Measurements from ENCODE around the gene PHF2.

GRCh38 chr9:93585259-93585658, 8.9 kb downstream of the PHF2 start:
- TF ChIP-seq, protein P1, sequence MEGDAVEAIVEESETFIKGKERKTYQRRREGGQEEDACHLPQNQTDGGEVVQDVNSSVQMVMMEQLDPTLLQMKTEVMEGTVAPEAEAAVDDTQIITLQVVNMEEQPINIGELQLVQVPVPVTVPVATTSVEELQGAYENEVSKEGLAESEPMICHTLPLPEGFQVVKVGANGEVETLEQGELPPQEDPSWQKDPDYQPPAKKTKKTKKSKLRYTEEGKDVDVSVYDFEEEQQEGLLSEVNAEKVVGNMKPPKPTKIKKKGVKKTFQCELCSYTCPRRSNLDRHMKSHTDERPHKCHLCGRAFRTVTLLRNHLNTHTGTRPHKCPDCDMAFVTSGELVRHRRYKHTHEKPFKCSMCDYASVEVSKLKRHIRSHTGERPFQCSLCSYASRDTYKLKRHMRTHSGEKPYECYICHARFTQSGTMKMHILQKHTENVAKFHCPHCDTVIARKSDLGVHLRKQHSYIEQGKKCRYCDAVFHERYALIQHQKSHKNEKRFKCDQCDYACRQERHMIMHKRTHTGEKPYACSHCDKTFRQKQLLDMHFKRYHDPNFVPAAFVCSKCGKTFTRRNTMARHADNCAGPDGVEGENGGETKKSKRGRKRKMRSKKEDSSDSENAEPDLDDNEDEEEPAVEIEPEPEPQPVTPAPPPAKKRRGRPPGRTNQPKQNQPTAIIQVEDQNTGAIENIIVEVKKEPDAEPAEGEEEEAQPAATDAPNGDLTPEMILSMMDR (IDR thresholded peaks at IDR 0.05) = no peak
- TF ChIP-seq POLR2AphosphoS5 (IDR thresholded peaks at IDR 0.05) = no peak
